Measurements from ENCODE around the gene DCHS1. TPM values are rescaled to one million over a fixed set of nuclear protein-coding genes. Genes with fewer than 3 reads are reported as not detected.
A peak's percentile ranks its signal among the peaks of the same experiment; 100 is the strongest.

Gene DCHS1
- total and polyA plus RNA-seq, 9 donors = 5.2 to 36.8 (median 20.8) TPM

DNA sequence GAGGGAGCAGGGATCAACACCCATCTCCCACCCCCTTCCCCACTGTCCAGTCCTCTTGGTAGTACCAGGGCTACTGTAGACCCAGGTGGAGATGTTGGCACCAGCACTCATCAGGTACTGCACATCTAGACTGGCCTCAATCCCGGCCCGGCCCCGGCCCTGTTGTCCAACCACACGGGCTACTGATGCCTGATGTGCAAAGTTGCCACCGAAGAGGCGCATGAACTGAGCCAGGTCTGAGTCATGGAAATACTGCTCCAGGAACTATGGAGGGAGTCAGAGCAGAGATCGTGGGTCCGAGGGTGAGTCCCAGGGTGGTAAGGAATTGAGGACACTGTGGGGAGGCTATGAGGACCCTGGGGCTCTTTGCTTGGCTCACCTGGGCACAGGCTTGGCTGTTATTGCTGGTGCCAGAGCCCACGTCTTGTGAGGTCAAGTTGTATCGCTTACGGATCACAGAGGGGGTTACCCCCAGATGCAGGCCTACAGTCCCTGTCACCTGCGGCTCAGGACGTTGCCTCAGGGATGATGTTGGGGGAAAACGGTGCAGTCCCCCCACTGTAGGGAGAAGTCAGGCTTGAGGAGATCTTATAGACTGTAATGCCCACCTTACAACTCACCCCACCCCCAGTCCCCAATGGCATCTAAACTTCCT is 38.9 kb downstream of the DCHS1 start:
- Histone ChIP-seq H3K4me3 (no peak overlapping the region), H3K4me1 (ENCODE audit: insufficient read depth) (peaks cover 6% of the 10 kb centered on the region), H3K36me3 (no peaks in the 10 kb centered on the region), H3K9me3 (no peaks in the 10 kb centered on the region), H3K27ac (no peak overlapping the region), H3K27me3 (no peaks in the 10 kb centered on the region)
- peak in 1 of 5 donors; percentile 38 for DNase-seq
- TF ChIP-seq EP300 (IDR thresholded peaks at IDR 0.05) = no peak
- TF ChIP-seq, protein P1, sequence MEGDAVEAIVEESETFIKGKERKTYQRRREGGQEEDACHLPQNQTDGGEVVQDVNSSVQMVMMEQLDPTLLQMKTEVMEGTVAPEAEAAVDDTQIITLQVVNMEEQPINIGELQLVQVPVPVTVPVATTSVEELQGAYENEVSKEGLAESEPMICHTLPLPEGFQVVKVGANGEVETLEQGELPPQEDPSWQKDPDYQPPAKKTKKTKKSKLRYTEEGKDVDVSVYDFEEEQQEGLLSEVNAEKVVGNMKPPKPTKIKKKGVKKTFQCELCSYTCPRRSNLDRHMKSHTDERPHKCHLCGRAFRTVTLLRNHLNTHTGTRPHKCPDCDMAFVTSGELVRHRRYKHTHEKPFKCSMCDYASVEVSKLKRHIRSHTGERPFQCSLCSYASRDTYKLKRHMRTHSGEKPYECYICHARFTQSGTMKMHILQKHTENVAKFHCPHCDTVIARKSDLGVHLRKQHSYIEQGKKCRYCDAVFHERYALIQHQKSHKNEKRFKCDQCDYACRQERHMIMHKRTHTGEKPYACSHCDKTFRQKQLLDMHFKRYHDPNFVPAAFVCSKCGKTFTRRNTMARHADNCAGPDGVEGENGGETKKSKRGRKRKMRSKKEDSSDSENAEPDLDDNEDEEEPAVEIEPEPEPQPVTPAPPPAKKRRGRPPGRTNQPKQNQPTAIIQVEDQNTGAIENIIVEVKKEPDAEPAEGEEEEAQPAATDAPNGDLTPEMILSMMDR (IDR thresholded peaks at IDR 0.05) = no peak
- TF ChIP-seq POLR2A (IDR thresholded peaks at IDR 0.05) = no peak
- intact Hi-C loops (cut with DNase I) = loop anchor here in 1 of 4 donors (5.0 kb wide), 1 partner anchor 134 kb away; the partner anchor contains the start of genes ARFIP2 and TIMM10B
- WGBS, 3 donors = 87 to 91% (median 88%) methylated on average over 14 of the region's 14 CpGs

DNA sequence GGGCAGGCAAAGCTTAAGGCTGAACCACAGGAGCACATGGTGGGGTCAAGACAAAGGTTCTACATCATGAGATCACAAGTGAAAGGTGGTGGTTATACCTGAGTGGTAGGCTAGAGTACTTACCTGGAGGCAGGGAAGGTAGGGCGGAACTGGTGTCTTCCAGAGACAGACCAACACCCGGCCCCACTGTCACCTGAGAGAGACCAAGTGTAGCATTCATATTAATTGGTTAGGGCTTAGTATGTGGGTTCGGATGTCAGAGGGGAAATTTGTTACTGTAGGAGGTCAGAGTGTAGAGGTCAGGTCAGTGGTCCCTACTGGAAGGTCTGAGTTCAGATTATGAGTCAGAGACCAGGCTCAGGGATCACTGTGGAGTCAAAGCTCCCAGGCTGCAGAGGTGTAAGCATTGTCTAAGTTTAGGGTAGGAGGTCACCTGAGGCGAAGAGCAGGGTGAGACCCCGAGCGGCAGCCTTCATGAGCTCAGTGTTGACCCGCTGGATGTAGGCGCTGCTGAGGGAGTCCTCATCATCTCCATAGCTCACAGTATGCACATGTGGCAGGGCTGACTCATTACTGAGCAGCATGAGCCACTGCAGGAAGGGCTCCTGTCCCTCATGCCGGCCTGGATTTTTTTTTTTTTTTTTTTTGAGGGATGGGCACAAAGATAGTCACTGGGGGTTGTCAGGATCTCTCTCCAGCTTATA is 39.6 kb downstream of the DCHS1 start:
- intact Hi-C loops (cut with DNase I) = loop anchor here in 1 of 4 donors (5.0 kb wide), 1 partner anchor 134 kb away; the partner anchor contains the start of genes ARFIP2 and TIMM10B
- H3K27ac ChIP-seq = no peak overlapping the region
- DNase-seq = no peak

GRCh38 chr11:6615046-6615445 is 40.6 kb downstream of the DCHS1 start:
- no peaks in the 10 kb centered on the region for H3K9me3 ChIP-seq
- 90 to 98% (median 91%) methylated on average over 5 of the region's 5 CpGs for whole genome bisulfite sequencing, 3 donors
- no peak for TF ChIP-seq EP300 (IDR thresholded peaks at IDR 0.05)
- intact Hi-C loops (cut with DNase I) = loop anchor here in 1 of 4 donors (5.0 kb wide), 1 partner anchor 133 kb away; the partner anchor contains the start of genes ARFIP2 and TIMM10B
- H3K4me3 ChIP-seq = no peak overlapping the region
- no peak for DNase-seq
- H3K36me3 ChIP-seq = no peaks in the 10 kb centered on the region
- H3K4me1 ChIP-seq (ENCODE audit: insufficient read depth) = peaks cover 6% of the 10 kb centered on the region
- no peak overlapping the region for H3K27ac ChIP-seq
- H3K27me3 ChIP-seq = no peaks in the 10 kb centered on the region

More for the DNA sequence above, 39.6 kb downstream of the DCHS1 start:
- TF ChIP-seq EP300 (IDR thresholded peaks at IDR 0.05) (no peak), POLR2A (IDR thresholded peaks at IDR 0.05) (no peak)
- TF ChIP-seq, protein P1 (IDR thresholded peaks at IDR 0.05) = no peak
- 93 to 94% (median 94%) methylated on average over 9 of the region's 9 CpGs for whole genome bisulfite sequencing, 3 donors
- Histone ChIP-seq H3K4me3 (no peak overlapping the region), H3K27me3 (no peaks in the 10 kb centered on the region), H3K9me3 (no peaks in the 10 kb centered on the region), H3K4me1 (ENCODE audit: insufficient read depth) (peaks cover 6% of the 10 kb centered on the region), H3K36me3 (no peaks in the 10 kb centered on the region)

DNA sequence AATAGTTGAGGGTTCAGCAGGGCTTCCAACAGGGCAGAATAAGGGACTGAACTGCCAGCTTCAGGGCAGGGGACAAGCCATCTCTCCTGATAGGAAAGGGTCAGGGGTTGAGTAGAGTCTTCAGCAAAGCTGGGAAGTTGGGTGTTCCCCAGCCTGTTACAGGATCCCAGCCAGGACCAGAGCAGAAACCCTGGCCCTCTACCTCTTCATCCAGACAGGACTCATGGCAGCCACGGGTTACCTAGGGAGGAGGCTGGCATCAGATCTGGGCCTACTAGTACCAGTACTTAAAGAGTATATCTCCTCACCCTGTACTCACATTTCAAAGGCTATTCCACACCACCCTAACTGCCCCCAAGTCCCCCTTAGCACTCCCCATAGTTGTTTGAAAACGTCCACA is 41.2 kb downstream of the DCHS1 start:
- no peaks in the 10 kb centered on the region for H3K27me3 ChIP-seq
- no peak overlapping the region for H3K4me3 ChIP-seq
- TF ChIP-seq POLR2A (IDR thresholded peaks at IDR 0.05) (no peak), EP300 (IDR thresholded peaks at IDR 0.05) (no peak)
- TF ChIP-seq, protein P1 (IDR thresholded peaks at IDR 0.05) = no peak
- DNase-seq = no peak
- intact Hi-C loops (cut with DNase I) = no loop called here
- H3K9me3 ChIP-seq = no peaks in the 10 kb centered on the region
- no peaks in the 10 kb centered on the region for H3K36me3 ChIP-seq
- no peak overlapping the region for H3K27ac ChIP-seq
- peaks cover 6% of the 10 kb centered on the region for H3K4me1 ChIP-seq (ENCODE audit: insufficient read depth)
- 93 to 96% (median 93%) methylated on average over 2 of the region's 2 CpGs for WGBS, 3 donors

All from ovary (tissue), 9 donors.